HG02943 (cell line): ENCODE results near the gene KIRREL2.
"Not testable (repeated sequence)": the region's sequence is repeated elsewhere in the genome, so short reads cannot be mapped to it uniquely, and the experiment has no call there.

Experiments
- ATAC-seq: cut with Tn5 transposase; IDR thresholded peaks from one replicate; pipeline ENCODE4 v1.9.1; 2021; ENCODE audit warnings: mild to moderate bottlenecking, low read depth, moderate library complexity; ENCODE audit not compliant: unreplicated experiment

KIRREL2 gene

DNA sequence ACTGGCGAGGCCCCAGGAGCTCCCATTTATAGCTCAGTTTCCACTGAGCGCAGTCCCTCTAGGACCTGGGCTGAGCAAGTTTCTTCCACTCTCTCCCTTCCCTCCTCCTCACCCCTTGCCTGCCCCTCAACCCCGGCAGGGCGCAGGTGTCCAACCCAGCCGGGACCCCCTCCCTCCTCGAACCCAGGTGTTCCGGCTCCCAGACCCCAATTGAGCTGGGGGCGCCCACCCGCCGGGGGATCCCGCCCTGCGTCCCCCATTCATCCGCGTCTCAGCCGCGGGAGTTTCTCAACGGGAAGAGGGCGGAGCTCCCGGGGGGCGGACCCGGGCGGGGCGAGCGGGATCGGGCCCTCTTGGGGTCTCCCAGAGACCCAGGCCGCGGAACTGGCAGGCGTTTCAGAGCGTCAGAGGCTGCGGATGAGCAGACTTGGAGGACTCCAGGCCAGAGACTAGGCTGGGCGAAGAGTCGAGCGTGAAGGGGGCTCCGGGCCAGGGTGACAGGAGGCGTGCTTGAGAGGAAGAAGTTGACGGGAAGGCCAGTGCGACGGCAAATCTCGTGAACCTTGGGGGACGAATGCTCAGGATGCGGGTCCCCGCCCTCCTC lies at the start of gene KIRREL2:
Gene KIRREL2, plus strand, starts transcription at position 366 of the 604 bp plus-strand sequence. Its CDS starts 209 bp downstream, at position 575.
- no peak for ATAC-seq

- no peak for ATAC-seq
Observed at GRCh38 chr19:35807633-35808032, 49.1 kb upstream of the KIRREL2 start.

DNA sequence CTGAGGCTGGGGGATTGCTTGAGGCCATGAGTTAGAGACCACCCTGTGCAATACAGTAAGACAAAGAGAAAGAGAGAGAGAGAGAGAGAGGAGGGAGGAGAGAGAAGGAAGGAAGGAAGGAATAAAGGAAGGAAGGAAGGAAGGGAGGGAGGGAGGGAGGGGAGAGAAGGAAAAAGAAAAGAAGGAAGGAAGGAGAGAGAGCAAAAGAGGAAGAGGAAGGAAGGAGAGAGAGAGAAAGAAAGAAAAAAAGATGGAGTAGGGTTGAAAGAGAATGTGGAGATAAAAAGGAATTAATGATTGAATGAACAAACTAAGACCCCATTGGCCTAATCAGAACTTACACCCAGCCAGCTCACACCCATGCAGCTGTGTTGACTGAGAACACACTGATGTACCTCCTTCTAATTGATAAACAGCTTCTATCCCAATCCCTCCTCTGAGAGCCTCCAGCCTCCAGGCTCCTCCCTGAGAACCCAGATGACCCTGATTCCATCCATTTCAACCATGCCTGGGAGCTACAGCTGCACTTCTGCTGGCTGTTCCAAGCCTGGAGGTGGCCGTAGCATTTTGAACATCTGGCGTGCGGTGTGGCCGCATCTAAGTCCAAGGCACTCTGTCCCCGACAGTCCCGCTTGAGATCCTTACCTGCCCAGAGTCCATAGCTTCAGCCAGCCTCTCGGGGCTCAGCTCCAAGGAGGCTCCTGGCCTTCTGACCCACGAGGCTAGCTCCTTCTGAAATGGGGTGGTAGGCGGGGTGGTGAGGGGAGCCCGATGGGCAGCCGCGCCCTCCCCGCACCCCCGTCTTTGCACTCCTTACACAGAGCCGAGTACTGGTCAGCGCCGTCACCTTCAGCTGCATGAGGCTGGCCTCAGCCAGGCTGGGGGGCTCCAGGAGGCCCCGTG lies 45.1 kb upstream of the KIRREL2 start:
- ATAC-seq = no peak

GRCh38 chr19:35812220-35813042 lies 44.3 kb upstream of the KIRREL2 start, which contains the start of gene PRODH2:
Gene PRODH2 (minus strand): TSS chr19:35812845. CDS start chr19:35812805, 40 bp downstream.
- no peak for ATAC-seq

DNA sequence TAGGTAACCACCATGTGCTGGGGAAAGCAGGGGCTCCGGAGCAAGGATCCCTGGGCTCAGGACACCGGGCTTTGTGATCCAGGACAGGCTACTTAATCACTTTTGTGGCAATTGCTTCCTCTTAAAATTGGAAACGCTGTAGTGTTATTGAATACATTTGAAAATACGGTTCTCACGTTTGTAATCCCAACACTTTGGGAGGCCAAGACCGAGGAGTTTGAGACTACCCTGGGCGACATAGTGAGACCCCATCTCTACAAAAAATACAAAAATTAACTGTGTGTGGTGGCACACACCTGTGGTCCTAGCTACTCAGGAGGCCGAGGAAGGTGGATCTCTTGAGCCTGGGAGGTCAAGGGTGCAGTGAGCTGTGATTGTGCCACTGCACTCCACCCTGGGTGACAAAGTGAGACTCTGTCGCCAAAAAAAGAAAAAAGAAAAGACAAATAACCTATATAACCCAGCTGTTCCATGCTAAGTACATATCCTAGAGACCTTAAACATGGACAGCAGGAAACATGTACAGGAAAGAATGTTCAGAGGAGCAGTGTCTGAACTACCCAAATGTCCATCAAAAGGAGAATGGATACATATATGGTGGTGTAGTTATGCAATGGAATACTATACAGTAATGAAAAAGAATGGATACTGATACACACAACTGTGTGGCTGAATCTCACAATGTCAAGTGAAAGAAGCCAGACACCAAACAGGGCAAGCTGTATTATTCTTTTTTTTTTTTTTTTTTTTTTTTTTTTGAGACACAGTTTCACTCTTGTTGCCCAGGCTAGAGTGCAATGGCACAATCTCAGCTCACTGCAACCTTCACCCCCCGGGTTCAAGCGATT lies 43.4 kb upstream of the KIRREL2 start:
- no peak for ATAC-seq

- ATAC-seq = no peak
Observed at GRCh38 chr19:35816262-35816661, 40.4 kb upstream of the KIRREL2 start.

GRCh38 chr19:35816846-35817245 lies 39.9 kb upstream of the KIRREL2 start:
- ATAC-seq = no peak

DNA sequence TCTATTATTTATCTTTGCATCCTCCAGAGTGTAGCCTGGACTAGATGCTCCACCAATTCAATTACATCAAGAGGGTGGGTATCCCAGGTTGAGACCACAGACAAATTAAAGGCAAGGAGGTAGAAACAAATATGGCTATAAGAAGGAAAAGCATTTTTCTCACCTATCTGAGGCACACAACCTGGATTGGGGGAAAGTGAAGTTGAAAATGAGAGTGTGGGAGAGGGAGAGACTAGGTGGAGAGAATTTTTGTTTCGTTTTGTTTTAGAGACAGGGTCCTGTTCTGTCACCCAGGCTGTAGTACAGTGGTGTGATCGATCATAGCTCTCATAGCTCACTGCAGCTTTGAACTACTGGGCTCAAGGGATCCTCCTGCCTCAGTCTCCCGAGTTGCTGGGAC lies 38.3 kb upstream of the KIRREL2 start:
- no peak for ATAC-seq

DNA sequence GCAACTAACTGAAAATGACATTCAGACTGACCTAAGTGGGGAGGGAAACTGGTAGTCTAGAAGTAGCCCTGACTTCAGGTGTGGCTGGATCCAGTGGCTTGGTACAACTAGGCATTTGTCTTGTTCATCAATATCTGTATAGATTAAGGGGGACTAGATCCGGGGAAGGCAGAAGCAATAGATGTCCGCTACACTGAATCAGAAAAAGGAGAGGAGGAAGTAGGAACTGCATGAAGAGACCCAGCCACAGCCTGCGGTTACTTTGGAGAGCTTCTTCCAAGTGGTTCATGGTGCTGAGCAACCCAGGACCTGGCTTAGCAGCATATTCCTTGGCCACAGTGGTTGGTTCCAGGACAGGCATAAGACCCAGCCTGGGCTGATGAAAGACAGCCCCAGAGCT lies 34.1 kb upstream of the KIRREL2 start:
- ATAC-seq = no peak

DNA sequence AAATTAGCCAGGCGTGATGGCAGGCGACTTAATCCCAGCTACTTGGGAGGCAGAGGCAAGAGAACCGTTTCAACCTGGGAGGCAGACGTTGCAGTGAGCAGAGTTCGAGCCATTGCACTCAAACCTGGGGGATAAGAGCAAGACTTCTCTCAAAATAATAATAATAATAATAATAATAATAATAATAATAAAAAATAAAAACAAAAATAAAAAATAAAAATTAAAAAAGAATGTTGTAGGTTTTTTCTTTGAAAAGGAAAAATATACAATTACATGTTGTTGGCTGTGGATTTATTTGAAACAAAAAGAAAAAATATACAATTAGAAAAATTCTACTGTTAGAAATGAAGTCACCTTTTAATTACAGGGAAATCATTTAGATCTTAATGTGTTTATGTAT lies 32.6 kb upstream of the KIRREL2 start:
- no peak for ATAC-seq

DNA sequence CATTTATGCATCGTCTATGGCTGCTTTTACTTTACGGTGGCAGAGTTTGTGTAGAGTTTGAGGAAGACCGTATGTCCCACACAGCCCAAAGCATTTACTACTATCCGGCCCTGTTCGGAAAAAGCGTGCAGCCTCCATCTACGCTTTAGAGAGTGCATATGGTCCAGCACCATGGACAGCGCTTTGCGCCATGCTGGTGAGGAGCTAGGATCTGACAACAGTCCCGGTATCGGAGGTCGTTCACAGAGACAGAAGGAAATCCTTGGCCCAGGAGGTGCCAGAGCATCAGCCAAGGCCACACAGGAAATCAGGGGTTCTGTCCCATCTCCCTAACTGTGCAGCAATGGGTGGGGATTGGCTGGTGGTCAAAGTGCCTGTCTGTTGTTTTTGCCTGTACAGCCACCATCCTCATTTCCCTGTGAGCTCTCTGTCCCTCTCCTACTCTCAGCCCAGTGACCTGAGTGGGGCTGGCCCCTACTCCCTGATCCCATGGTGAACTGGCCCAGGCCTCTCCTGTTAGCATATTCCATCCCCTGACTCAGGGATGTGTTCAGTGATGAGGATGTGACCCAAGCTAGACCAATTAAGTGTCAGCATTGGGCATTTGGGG lies 27.9 kb upstream of the KIRREL2 start:
- ATAC-seq = no peak

DNA sequence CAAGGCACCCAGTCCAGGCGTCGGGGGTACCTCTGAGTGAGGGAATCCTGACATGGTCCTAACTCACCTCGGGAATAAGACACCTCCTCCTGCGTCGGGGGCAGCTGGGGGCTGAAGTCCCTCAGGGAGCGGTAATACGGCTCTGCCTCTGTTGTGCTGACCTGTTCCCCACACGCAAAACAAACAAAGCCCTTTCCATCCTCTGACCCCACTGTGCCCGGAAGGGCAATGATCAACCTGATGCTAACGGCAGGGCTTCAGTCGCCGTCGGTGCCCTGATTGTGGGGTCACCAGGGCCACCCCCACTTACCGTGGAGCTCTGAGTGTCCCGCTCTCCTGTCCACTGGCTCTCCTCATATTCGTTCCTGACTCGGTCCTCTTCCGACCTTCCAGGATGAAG lies 25.7 kb upstream of the KIRREL2 start:
- ATAC-seq = no peak

DNA sequence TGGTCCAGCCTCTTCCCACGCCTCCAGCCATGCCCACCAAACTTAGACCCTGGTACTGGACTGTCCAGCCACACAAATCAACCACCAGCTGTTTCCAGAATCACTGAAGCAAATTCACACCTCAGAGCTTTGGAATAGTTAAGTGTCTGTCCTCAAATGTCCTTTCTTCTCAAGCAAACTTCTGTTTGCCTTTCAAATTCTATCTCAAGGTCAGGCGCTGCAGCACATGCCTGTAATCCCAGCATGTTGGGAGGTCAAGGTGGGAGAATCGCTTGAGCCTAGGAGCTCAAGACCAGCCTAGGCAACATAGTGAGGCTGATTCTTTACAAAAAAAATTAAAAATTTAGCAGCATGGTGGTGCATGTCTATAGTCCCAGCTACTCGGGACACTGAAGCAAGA lies 24.7 kb upstream of the KIRREL2 start:
- no peak for ATAC-seq

DNA sequence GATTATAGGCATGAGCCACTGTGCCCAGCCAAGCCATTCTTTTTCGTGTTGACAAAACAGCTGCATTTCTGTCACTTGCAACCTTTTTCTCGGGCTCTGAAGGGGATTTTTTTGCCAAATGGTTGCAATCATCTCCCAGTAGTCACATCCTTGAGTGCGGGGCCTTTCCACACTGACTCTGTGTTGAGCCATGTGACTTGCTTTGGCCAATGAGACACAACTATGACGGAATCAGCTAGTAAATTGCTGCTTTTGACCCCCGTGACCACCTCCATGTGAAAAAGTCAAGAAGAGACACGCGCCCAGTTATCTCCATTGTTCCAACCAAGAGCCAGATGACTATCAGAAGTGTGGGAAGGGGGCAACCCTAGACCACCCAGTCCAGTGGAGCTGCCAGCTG lies 22.7 kb upstream of the KIRREL2 start:
- no peak for ATAC-seq

GRCh38 chr19:35836096-35836495 lies 20.6 kb upstream of the KIRREL2 start:
- ATAC-seq = not testable (repeated sequence)

GRCh38 chr19:35841961-35842595 lies 14.6 kb upstream of the KIRREL2 start:
- no peak for ATAC-seq

GRCh38 chr19:35842666-35843272 lies 13.9 kb upstream of the KIRREL2 start:
- no peak for ATAC-seq

DNA sequence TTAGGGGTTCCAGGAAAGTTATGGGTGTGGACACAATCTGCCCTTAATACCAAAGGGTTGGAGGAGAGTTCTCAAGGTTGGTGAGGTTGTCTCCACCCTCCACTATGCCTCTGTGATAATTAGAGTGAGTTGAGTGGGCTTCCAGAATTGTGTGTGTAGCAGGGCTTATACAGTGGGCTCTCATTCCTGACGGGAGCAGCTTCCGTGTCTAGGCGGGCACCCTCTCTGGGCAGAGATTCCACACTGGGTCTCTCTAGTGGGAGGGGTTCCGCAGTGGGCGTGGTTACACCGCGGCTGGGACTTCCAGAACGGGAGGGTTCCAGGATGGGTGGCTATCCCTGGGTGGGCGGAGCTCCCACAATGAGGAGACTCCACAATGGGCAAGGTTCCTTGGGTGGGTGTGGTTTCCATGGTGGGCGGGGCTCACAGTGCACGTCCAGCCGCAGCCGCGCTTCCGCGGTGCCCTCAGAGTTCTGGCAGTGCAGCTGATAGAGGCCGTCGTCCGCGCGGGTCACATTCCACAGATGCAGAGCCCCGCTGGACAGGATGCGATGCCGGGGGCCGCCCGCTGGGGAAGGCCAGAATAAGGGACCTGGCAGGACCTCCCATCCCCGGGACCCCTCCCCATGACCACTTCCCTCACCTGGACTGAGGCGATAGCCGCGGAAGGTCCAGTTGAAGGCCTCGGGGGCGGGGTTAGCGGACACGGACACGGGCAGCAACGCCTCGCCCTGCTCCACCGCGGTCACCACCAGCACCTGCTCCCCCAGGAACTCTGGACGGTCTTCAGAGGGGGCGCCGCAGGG lies 12.8 kb upstream of the KIRREL2 start:
- ATAC-seq = no peak
